Activated naive CD4-positive, alpha-beta T cell treated with anti-CD3 and anti-CD28 coated beads, Interleukin-2, amount 10 ng/mL, durations not matched to agents 7 days and 5 days (primary cell): ENCODE measurements around the gene GSK3A.

Experiments used
- CTCF ChIA-PET: fragments of 350-600 bp; sonication (Branson Sonifier 250); formaldehyde crosslinking; loops from one replicate; lab custom pipeline; 2021; ENCODE audit warnings: antibody characterized with exemption; lab: Charles Lee
- DNase-seq: peaks from one replicate; pipeline ENCODE4 v3.0.0-alpha.2; 2020
- H3K27ac Mint-ChIP-seq: one replicate; pipeline ENCODE4 v1.8.0; 2021; ENCODE audit warnings: mild to moderate bottlenecking, moderate library complexity, mixed read lengths
- H3K27me3 Mint-ChIP-seq: one replicate; pipeline ENCODE4 v1.8.0; 2021; ENCODE audit warnings: mild to moderate bottlenecking, mixed read lengths
- H3K36me3 Mint-ChIP-seq: one replicate; pipeline ENCODE4 v1.8.0; 2021; ENCODE audit warnings: mixed read lengths
- H3K4me1 Mint-ChIP-seq: one replicate; pipeline ENCODE4 v1.8.0; 2021; ENCODE audit warnings: mixed read lengths
- H3K4me3 Mint-ChIP-seq: one replicate; pipeline ENCODE4 v1.8.0; 2021; ENCODE audit warnings: mild to moderate bottlenecking, moderate library complexity, mixed read lengths
- H3K9me3 Mint-ChIP-seq: one replicate; pipeline ENCODE4 v1.8.0; 2021; ENCODE audit warnings: mixed read lengths

Gene GSK3A

GRCh38 chr19:42193706-42194105, 48.7 kb downstream of the GSK3A start:
- no peak for DNase-seq
- peaks cover 24% of the 10 kb centered on the region for H3K27me3 Mint-ChIP-seq
- peaks cover 70% of the 10 kb centered on the region for H3K4me1 Mint-ChIP-seq
- peaks cover 37% of the 10 kb centered on the region for H3K36me3 Mint-ChIP-seq
- H3K9me3 Mint-ChIP-seq = peaks cover 9% of the 10 kb centered on the region
- CTCF ChIA-PET = interaction anchor here (0.7 kb wide), 1 partner anchor 11 kb away, joined by 3 read pairs; no protein-coding TSS in a partner anchor
- no peak overlapping the region for H3K27ac Mint-ChIP-seq
- no peak overlapping the region for H3K4me3 Mint-ChIP-seq

- H3K9me3 Mint-ChIP-seq = peaks cover 9% of the 10 kb centered on the region
- peaks cover 68% of the 10 kb centered on the region for H3K4me1 Mint-ChIP-seq
- H3K27me3 Mint-ChIP-seq = peaks cover 25% of the 10 kb centered on the region
- DNase-seq = no peak
- peaks cover 35% of the 10 kb centered on the region for H3K36me3 Mint-ChIP-seq
- no peak overlapping the region for H3K27ac Mint-ChIP-seq
- CTCF ChIA-PET = no interaction called here
- no peak overlapping the region for H3K4me3 Mint-ChIP-seq
Measured at GRCh38 chr19:42193294-42193693, 49.1 kb downstream of the GSK3A start.

GRCh38 chr19:42191855-42192254, 50.5 kb downstream of the GSK3A start:
- Mint-ChIP-seq H3K27ac (no peak overlapping the region), H3K27me3 (peaks cover 25% of the 10 kb centered on the region), H3K4me1 (peaks cover 55% of the 10 kb centered on the region), H3K4me3 (no peak overlapping the region), H3K36me3 (peaks cover 25% of the 10 kb centered on the region), H3K9me3 (peaks cover 9% of the 10 kb centered on the region)
- CTCF ChIA-PET = interaction anchor here (1.0 to 1.6 kb wide), 3 partner anchors 10 to 83 kb away, joined by 3 read pairs; no protein-coding TSS in a partner anchor
- DNase-seq = no peak

DNA sequence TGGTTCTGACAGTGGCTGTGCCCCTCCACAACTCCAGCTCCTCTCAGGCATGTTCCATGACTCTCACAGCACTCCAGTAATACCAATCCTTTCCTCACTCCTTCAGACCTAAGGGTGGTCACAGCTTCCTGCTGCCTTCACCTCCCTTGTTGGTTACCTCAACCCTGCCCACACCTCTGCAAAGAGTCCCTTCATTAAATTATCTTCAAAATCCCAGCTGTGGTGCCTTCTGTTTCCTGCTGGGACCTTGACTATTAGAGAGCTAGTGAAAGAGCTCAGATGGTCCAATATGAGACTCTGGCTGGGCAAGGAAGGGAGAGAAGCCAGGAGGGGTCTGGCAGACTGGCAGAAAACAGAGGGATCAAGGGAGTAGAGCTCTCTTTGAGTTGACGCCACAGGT, 51.1 kb downstream of the GSK3A start:
- no peak for DNase-seq
- peaks cover 55% of the 10 kb centered on the region for H3K4me1 Mint-ChIP-seq
- no peak overlapping the region for H3K4me3 Mint-ChIP-seq
- CTCF ChIA-PET = interaction anchor here (1.0 to 1.6 kb wide), 4 partner anchors 9 to 83 kb away, joined by 3 read pairs; no protein-coding TSS in a partner anchor
- no peak overlapping the region for H3K27ac Mint-ChIP-seq
- H3K36me3 Mint-ChIP-seq = peaks cover 20% of the 10 kb centered on the region
- H3K27me3 Mint-ChIP-seq = peaks cover 25% of the 10 kb centered on the region
- H3K9me3 Mint-ChIP-seq = peaks cover 9% of the 10 kb centered on the region

GRCh38 chr19:42189133-42189532, 53.3 kb downstream of the GSK3A start:
- peaks cover 14% of the 10 kb centered on the region for H3K36me3 Mint-ChIP-seq
- peaks cover 67% of the 10 kb centered on the region for H3K4me1 Mint-ChIP-seq
- no peak overlapping the region for H3K27ac Mint-ChIP-seq
- H3K27me3 Mint-ChIP-seq = peaks cover 22% of the 10 kb centered on the region
- DNase-seq = no peak
- no peak overlapping the region for H3K4me3 Mint-ChIP-seq
- H3K9me3 Mint-ChIP-seq = peaks cover 8% of the 10 kb centered on the region
- CTCF ChIA-PET = interaction anchor here (0.6 to 0.7 kb wide), 2 partner anchors 26 to 231 kb away, joined by 3 read pairs; no protein-coding TSS in a partner anchor

GRCh38 chr19:42188665-42189064, 53.7 kb downstream of the GSK3A start:
- peaks cover 65% of the 10 kb centered on the region for H3K4me1 Mint-ChIP-seq
- CTCF ChIA-PET = interaction anchor here (0.6 to 5.4 kb wide), 4 partner anchors 10 to 231 kb away, joined by 3 to 34 read pairs (median 3); no protein-coding TSS in a partner anchor
- H3K27ac Mint-ChIP-seq = no peak overlapping the region
- peaks cover 11% of the 10 kb centered on the region for H3K36me3 Mint-ChIP-seq
- H3K4me3 Mint-ChIP-seq = no peak overlapping the region
- peaks cover 20% of the 10 kb centered on the region for H3K27me3 Mint-ChIP-seq
- DNase-seq = no peak
- peaks cover 6% of the 10 kb centered on the region for H3K9me3 Mint-ChIP-seq

- no peaks in the 10 kb centered on the region for H3K9me3 Mint-ChIP-seq
- H3K27me3 Mint-ChIP-seq = peaks cover 24% of the 10 kb centered on the region
- peak overlapping the region; percentile 2 for H3K4me3 Mint-ChIP-seq
- peak; percentile 64 for DNase-seq
- peaks cover 55% of the 10 kb centered on the region for H3K4me1 Mint-ChIP-seq
- H3K27ac Mint-ChIP-seq = peak overlapping the region; percentile 50
- H3K36me3 Mint-ChIP-seq = no peaks in the 10 kb centered on the region
- CTCF ChIA-PET = interaction anchor here (0.7 to 5.4 kb wide), 17 partner anchors 10 to 94 kb away, joined by 3 to 34 read pairs (median 6); partner anchors contain the start of genes GSK3A, POU2F2 and ZNF526
Measured at GRCh38 chr19:42185277-42185676, 57.1 kb downstream of the GSK3A start.

DNA sequence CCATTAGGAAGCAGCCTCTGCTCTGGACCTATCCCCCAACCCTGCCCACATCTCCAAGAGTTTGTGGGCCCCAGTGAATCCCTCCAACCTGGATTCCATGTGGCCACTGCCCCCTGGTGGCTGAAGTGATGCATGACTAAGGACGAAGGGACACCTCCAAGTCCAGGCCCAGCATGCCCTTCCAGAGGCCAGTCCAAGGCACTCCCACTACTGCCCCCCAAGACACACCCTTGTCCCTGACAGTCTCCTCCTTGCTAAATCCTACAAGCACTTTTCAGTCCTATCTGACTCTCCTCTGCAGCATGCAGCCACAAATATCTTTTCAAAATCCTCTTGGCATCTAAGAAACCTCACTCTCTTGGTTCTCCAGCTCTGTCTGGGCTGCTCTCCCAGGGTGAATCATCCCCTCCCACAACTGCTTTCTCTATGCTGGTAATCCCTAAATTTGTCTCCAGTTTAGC, 58.0 kb downstream of the GSK3A start:
- Mint-ChIP-seq H3K27ac (peak overlapping the region; percentile 60), H3K4me1 (peaks cover 52% of the 10 kb centered on the region), H3K9me3 (no peaks in the 10 kb centered on the region), H3K36me3 (no peaks in the 10 kb centered on the region), H3K27me3 (peaks cover 25% of the 10 kb centered on the region), H3K4me3 (no peak overlapping the region)
- DNase-seq = peak; percentile 78
- CTCF ChIA-PET = interaction anchor here (0.6 to 5.4 kb wide), 20 partner anchors 9 to 130 kb away, joined by 3 to 34 read pairs (median 6); partner anchors contain the start of genes GSK3A, POU2F2 and ZNF526
